Thoracic aorta (tissue), 2 donors: Measurements from ENCODE around the gene SAMD8. TPM values are rescaled to one million over a fixed set of nuclear protein-coding genes. Genes with fewer than 3 reads are reported as not detected.

Experiments
- ATAC-seq: fragments of 150-250 bp; one replicate; pipeline ENCODE4 v1.8.0; 2017; ENCODE audit warnings: low read depth; ENCODE audit not compliant: insufficient number of reproducible peaks, low FRiP score
- DNase-seq: peaks from one replicate; pipeline ENCODE4 v3.0.0-alpha.2; 2020; ENCODE audit warnings: low spot score
- H3K27ac ChIP-seq, 2 donors: fragments of 200-600 bp; sonication (generic); 1 replicate in 1 of 2; 2 replicates in 1 of 2; pipeline ENCODE4 v1.5.1; 2016; ENCODE audit warnings: mild to moderate bottlenecking in 2 of 2, moderate library complexity in 2 of 2
- H3K27me3 ChIP-seq: fragments of 200-600 bp; sonication (generic); replicated peaks from 2 replicates; pipeline ENCODE4 v1.6.0; 2016; ENCODE audit warnings: mild to moderate bottlenecking; ENCODE audit not compliant: insufficient read depth
- H3K36me3 ChIP-seq: fragments of 200-600 bp; sonication (generic); one replicate; pipeline ENCODE4 v1.5.1; 2016
- H3K4me1 ChIP-seq, 2 donors: fragments of 200-600 bp; sonication (generic); 1 replicate in 1 of 2; 2 replicates in 1 of 2; pipeline versions ENCODE4 v1.5.1 to v1.6.0; 2016; ENCODE audit warnings: low read depth in 2 of 2, mild to moderate bottlenecking in 1 of 2; ENCODE audit not compliant: control insufficient read depth in 1 of 2
- H3K4me3 ChIP-seq: fragments of 200-600 bp; sonication (generic); 2 replicates; pipeline ENCODE4 v1.5.1; 2016; ENCODE audit warnings: mild to moderate bottlenecking
- H3K9me3 ChIP-seq: fragments of 200-600 bp; sonication (generic); 2 replicates; pipeline ENCODE4 v1.5.1; 2016
- total RNA-seq, 2 donors: library from RNA; depleted of rRNA; stranded (reverse); fragments of >200 nt; gene quantifications; one replicate each; pipeline versions ENCODE4 v1.1.0 to v1.2.3, GENCODE V29; 2016
- TF ChIP-seq, protein P1 (sequence below): fragments of 200-600 bp; sonication (generic); IDR thresholded peaks from one replicate; pipeline ENCODE4 v1.5.1; 2019; ENCODE audit warnings: antibody characterized with exemption

Gene SAMD8
- total RNA-seq, 2 donors from 2014 or later: 22.7 to 51.5 TPM

DNA sequence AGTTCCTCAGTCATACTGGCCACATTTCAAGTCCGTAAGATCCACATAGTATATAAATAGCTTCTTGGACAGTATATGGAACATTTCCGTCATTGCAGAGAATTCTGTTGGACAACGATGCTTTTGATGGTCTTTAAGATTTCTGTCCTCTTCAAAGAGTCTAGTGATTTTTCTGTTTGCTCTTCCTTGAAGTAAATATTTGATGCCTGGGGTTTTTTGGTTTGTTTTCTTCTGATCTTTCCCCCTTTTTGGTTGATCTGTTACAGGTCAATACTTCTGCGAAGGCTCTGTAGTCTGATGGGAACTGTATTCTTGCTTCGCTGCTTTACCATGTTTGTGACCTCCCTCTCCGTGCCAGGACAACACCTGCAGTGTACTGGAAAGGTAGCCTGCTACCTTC lies 56.8 kb downstream of the SAMD8 start:
- no peak overlapping the region for H3K4me3 ChIP-seq
- no peak for DNase-seq

DNA sequence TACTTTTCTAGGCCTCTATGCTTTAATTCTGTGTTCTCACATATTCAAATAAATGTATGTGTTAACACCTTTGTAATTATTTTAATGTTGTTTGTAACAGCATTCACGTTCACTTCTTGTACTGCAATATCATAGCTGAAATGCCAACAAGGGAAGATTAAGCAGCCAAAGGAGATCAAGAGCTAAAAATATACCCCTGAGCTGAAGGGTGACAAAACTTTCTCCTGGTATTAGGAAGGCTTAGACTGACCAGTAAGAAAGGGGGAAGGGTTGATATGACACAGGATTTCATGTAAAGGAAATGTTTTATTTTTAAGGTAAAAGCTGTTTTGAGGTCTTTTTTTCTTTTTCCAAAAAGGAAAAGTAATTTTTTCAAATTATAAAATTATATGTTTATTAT lies 58.8 kb downstream of the SAMD8 start:
- Histone ChIP-seq H3K4me1 (peaks cover 3 to 16% of the 10 kb centered on the region in 2 donors), H3K27ac (no peak overlapping the region), H3K36me3 (peaks cover 11% of the 10 kb centered on the region), H3K4me3 (no peak overlapping the region), H3K27me3 (no peaks in the 10 kb centered on the region), H3K9me3 (no peaks in the 10 kb centered on the region)
- TF ChIP-seq, protein P1, sequence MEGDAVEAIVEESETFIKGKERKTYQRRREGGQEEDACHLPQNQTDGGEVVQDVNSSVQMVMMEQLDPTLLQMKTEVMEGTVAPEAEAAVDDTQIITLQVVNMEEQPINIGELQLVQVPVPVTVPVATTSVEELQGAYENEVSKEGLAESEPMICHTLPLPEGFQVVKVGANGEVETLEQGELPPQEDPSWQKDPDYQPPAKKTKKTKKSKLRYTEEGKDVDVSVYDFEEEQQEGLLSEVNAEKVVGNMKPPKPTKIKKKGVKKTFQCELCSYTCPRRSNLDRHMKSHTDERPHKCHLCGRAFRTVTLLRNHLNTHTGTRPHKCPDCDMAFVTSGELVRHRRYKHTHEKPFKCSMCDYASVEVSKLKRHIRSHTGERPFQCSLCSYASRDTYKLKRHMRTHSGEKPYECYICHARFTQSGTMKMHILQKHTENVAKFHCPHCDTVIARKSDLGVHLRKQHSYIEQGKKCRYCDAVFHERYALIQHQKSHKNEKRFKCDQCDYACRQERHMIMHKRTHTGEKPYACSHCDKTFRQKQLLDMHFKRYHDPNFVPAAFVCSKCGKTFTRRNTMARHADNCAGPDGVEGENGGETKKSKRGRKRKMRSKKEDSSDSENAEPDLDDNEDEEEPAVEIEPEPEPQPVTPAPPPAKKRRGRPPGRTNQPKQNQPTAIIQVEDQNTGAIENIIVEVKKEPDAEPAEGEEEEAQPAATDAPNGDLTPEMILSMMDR: no peak
- ATAC-seq: no peak
- no peak for DNase-seq

More for the DNA sequence above, 56.8 kb downstream of the SAMD8 start:
- TF ChIP-seq, protein P1: no peak
- Histone ChIP-seq H3K27me3 (no peaks in the 10 kb centered on the region), H3K4me1 (peaks cover 3 to 16% of the 10 kb centered on the region in 2 donors), H3K9me3 (no peaks in the 10 kb centered on the region), H3K27ac (no peak overlapping the region), H3K36me3 (peaks cover 11% of the 10 kb centered on the region)
- no peak for ATAC-seq

DNA sequence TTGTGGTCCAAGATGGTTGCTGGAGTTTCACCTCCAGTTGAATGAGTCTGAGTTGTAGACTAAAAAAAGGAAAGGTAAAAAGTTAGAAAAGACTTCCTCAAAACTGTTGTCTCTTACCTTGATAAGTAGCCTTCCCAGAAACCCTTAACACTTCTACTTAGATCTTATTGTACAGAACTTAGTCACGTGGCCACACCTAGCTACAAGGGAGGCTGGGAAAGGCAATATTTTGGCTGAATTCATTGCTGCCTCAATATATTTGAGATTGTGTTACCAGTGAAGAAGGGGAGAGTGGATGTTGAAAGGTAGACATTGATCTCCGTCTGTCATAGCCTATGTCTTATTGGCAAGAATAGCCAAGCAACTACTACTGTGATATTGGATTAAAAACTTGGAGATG lies 63.6 kb downstream of the SAMD8 start:
- no peaks in the 10 kb centered on the region for H3K27me3 ChIP-seq
- H3K27ac ChIP-seq: no peak overlapping the region
- H3K4me3 ChIP-seq: no peak overlapping the region
- TF ChIP-seq, protein P1: no peak
- DNase-seq (no peak), ATAC-seq (no peak)
- no peaks in the 10 kb centered on the region for H3K9me3 ChIP-seq
- peaks cover 2% of the 10 kb centered on the region for H3K36me3 ChIP-seq
- peaks cover 5 to 15% of the 10 kb centered on the region in 2 donors for H3K4me1 ChIP-seq

DNA sequence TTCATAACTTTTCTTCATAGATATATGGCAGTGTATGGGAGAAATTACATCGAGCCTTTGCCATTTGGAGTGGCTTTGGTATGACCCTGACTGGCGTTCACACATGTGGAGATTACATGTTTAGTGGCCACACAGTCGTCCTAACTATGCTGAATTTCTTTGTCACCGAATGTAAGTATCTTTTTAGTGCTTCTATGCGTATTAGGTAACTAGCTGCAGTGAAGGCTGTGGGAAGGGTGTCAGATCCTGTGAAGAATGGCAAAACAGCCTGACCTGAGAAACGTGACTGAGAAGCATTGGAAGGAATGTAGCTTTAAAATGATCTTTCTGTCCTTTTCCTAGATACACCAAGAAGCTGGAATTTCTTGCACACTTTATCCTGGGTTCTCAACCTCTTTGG lies 64.6 kb downstream of the SAMD8 start:
- Histone ChIP-seq H3K4me1 (peaks cover 8 to 20% of the 10 kb centered on the region in 2 donors), H3K27ac (peak overlapping the region in 1 of 2 donors; percentile 11), H3K4me3 (no peak overlapping the region), H3K36me3 (peaks cover 2% of the 10 kb centered on the region), H3K27me3 (no peaks in the 10 kb centered on the region), H3K9me3 (no peaks in the 10 kb centered on the region)
- TF ChIP-seq, protein P1: no peak
- DNase-seq: no peak
- ATAC-seq: no peak

DNA sequence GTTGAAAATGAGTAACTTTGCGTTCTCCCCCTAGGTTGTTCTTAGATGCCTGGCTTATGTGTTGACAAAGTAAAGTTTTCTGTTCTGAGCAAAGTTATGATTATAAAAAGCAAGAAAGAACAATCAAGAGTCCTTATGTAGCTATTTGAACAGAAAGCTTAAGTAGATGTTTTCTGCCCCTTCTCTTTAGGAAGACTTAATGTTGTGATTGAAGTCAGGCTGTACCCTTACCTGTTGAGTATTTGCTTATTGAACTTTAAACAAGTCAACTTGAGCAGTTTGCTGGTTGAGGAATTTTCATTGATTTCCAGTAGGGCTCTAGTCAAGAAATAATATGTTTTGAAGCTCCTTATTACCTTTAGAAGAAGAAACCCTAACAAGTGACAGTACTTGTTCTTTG lies 65.3 kb downstream of the SAMD8 start:
- H3K4me1 ChIP-seq: peaks cover 14 to 26% of the 10 kb centered on the region in 2 donors
- H3K9me3 ChIP-seq: no peaks in the 10 kb centered on the region
- peak overlapping the region in 1 of 2 donors; percentile 11 for H3K27ac ChIP-seq
- TF ChIP-seq, protein P1: no peak
- ATAC-seq: no peak
- no peaks in the 10 kb centered on the region for H3K27me3 ChIP-seq
- H3K4me3 ChIP-seq: no peak overlapping the region
- no peaks in the 10 kb centered on the region for H3K36me3 ChIP-seq
- no peak for DNase-seq
